ENCODE measurements around the gene SCN5A.

Gene SCN5A

GRCh38 chr3:38555926-38556325, 93.6 kb downstream of the SCN5A start:
- no peak for DNase-seq

GRCh38 chr3:38555149-38555840, 94.2 kb downstream of the SCN5A start:
- DNase-seq: no peak

- no peak for DNase-seq
Observed at GRCh38 chr3:38554127-38554827, 95.2 kb downstream of the SCN5A start.

GRCh38 chr3:38553071-38553470, 96.4 kb downstream of the SCN5A start:
- DNase-seq: no peak

- no peak for DNase-seq
Observed at GRCh38 chr3:38552364-38552763, 97.1 kb downstream of the SCN5A start.

GRCh38 chr3:38551026-38551832, 98.3 kb downstream of the SCN5A start:
- no peak for DNase-seq

GRCh38 chr3:38549957-38550840, 99.3 kb downstream of the SCN5A start:
- DNase-seq: no peak

GRCh38 chr3:38549486-38549885, 100.0 kb downstream of the SCN5A start:
- DNase-seq: no peak

GRCh38 chr3:38549082-38549481, 100.4 kb downstream of the SCN5A start:
- no peak for DNase-seq

- no peak for DNase-seq
Observed at GRCh38 chr3:38548154-38548931, 101.1 kb downstream of the SCN5A start.

- no peak for DNase-seq
Observed at GRCh38 chr3:38545983-38546382, 103.5 kb downstream of the SCN5A start.

GRCh38 chr3:38545550-38545949, 103.9 kb downstream of the SCN5A start:
- no peak for DNase-seq

GRCh38 chr3:38544926-38545325, 104.6 kb downstream of the SCN5A start:
- no peak for DNase-seq

- no peak for DNase-seq
Observed at GRCh38 chr3:38543586-38543985, 105.9 kb downstream of the SCN5A start.

- DNase-seq: no peak
Observed at GRCh38 chr3:38542401-38543298, 106.8 kb downstream of the SCN5A start.

- DNase-seq: no peak
Observed at GRCh38 chr3:38541806-38542205, 107.7 kb downstream of the SCN5A start.

- no peak for DNase-seq
Observed at GRCh38 chr3:38538773-38539353, 110.6 kb downstream of the SCN5A start.

GRCh38 chr3:38536671-38537070, 112.8 kb downstream of the SCN5A start:
- no peak for DNase-seq

- DNase-seq: no peak
Observed at GRCh38 chr3:38534604-38535003, 114.9 kb downstream of the SCN5A start.

- DNase-seq: no peak
Observed at GRCh38 chr3:38534180-38534579, 115.3 kb downstream of the SCN5A start.
